Measurements from ENCODE around the gene XXYLT1. TPM values are rescaled to one million over a fixed set of nuclear protein-coding genes. Genes with fewer than 3 reads are reported as not detected.

The XXYLT1 gene
- total RNA-seq, 6 experiments from 2014 or later, result 1.7 to 6.5 (median 2.1) TPM

DNA sequence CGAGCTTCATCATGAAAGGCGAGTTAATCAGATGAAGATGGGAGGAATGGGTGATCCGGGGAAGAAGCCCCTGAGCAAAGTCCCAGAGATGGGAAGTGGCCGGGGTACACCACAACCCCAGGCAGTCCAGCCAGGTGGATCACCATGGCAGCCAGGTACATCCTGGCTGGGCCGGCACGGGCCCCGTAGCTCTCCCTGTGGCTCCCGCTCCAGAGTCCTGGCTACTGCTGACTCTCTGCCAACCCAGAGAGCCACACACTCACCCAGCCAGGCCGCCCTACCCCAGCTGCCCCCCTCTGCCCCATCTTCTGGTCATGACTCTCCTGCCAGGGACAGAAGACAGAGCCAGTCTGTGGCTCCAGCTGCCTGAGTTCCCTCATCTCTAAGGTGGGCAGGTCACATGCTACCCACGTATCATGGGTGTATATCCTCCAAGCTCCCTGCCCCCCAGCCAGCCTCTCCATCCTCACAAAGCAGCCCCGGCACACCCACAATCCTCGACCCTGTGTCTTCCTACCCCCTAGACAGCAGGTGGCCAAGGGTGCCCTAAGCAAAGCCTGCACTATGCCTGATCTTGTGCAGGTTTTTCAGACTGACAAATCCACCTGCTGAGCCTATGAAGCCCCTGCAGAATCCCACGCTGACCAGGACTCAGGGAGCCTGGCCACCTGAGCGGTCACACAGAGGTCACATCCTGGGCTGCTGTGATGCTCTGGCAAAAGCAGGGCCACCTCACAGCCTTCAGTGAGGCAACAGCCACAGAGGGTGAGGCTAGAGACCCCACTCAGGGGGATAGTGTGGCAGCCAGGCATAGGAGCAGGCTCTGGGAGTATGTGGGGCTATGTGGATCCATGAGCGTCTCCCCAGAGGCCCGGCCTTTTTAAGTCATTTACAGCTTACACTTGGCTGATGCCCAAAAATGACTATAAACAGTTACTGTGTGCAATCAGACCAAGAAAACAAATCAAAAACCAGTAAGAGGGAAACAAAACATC, 13.2 kb downstream of the XXYLT1 start:
- ATAC-seq (no peak), DNase-seq (peak in 1 of 3 donors; percentile 44)
- no peak for TF ChIP-seq POLR2A (IDR thresholded peaks at IDR 0.05)
- TF ChIP-seq, protein P1, sequence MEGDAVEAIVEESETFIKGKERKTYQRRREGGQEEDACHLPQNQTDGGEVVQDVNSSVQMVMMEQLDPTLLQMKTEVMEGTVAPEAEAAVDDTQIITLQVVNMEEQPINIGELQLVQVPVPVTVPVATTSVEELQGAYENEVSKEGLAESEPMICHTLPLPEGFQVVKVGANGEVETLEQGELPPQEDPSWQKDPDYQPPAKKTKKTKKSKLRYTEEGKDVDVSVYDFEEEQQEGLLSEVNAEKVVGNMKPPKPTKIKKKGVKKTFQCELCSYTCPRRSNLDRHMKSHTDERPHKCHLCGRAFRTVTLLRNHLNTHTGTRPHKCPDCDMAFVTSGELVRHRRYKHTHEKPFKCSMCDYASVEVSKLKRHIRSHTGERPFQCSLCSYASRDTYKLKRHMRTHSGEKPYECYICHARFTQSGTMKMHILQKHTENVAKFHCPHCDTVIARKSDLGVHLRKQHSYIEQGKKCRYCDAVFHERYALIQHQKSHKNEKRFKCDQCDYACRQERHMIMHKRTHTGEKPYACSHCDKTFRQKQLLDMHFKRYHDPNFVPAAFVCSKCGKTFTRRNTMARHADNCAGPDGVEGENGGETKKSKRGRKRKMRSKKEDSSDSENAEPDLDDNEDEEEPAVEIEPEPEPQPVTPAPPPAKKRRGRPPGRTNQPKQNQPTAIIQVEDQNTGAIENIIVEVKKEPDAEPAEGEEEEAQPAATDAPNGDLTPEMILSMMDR (IDR thresholded peaks at IDR 0.05), result no peak
- no peak overlapping the region for H3K4me3 ChIP-seq
- no peaks in the 10 kb centered on the region for H3K27me3 ChIP-seq
- 75% methylated on average over 6 of the region's 16 CpGs for WGBS (ENCODE audit: insufficient coverage, low coverage, low lambda C conversion rate, missing lambda C conversion rate)
- H3K36me3 ChIP-seq, result no peaks in the 10 kb centered on the region
- peaks cover 0 to 11% (median 4%) of the 10 kb centered on the region in 4 donors for H3K4me1 ChIP-seq
- H3K9me3 ChIP-seq, result no peaks in the 10 kb centered on the region
- intact Hi-C loops (cut with DNase I), result loop anchor here (5.0 to 10.0 kb wide), 2 partner anchors 143 to 575 kb away; no protein-coding TSS in a partner anchor
- H3K27ac ChIP-seq, result no peak overlapping the region

DNA sequence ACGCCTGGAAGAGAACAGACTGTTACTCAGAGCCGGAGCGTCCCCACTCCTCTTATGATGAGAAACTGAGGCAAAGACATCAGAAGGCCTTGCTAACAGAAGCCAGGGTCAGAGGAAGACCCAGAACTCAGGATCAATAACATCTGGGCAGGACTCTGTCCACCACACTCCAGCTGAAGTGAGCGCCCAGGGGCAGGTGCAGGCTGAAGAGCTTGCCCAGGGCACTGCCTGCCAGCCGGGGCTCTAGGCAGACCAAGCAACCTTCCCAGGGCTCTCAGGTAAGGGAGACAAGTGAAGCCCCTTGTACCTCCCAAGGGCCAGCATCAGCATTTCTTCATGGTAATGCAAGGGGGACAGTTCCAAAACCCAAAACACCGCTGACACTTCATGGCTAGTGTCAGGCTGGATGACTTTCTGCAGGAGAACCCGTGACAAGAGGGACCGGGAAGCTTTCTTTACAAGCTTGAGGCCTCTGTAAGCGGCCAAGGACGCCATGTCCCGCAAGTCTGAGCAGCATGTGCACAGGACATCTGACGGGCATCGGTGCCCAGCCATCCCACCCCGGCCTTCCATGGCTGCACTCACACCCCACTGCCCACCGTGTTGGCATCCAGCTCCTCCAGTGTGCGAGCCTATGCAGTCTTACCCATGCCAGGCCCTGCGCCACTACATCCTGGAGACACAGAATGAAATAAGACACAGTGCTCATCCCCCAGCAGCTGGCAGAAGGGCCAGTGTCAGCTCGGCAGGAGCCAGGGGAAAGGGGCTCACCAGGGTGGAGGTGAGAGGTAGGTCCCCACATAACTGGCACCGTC, 14.1 kb downstream of the XXYLT1 start:
- 82% methylated on average over 3 of the region's 19 CpGs for WGBS (ENCODE audit: insufficient coverage, low coverage, low lambda C conversion rate, missing lambda C conversion rate)
- intact Hi-C loops (cut with DNase I), result loop anchor here (5.0 to 10.0 kb wide), 2 partner anchors 142 to 575 kb away; no protein-coding TSS in a partner anchor
- Histone ChIP-seq H3K4me3 (no peak overlapping the region), H3K27ac (no peak overlapping the region), H3K27me3 (no peaks in the 10 kb centered on the region), H3K36me3 (no peaks in the 10 kb centered on the region), H3K4me1 (peaks cover 0 to 11% (median 4%) of the 10 kb centered on the region in 4 donors), H3K9me3 (no peaks in the 10 kb centered on the region)
- ATAC-seq (no peak), DNase-seq (peak in 1 of 3 donors; percentile 41)
- no peak for TF ChIP-seq POLR2A (IDR thresholded peaks at IDR 0.05)
- TF ChIP-seq, protein P1 (IDR thresholded peaks at IDR 0.05), result no peak

DNA sequence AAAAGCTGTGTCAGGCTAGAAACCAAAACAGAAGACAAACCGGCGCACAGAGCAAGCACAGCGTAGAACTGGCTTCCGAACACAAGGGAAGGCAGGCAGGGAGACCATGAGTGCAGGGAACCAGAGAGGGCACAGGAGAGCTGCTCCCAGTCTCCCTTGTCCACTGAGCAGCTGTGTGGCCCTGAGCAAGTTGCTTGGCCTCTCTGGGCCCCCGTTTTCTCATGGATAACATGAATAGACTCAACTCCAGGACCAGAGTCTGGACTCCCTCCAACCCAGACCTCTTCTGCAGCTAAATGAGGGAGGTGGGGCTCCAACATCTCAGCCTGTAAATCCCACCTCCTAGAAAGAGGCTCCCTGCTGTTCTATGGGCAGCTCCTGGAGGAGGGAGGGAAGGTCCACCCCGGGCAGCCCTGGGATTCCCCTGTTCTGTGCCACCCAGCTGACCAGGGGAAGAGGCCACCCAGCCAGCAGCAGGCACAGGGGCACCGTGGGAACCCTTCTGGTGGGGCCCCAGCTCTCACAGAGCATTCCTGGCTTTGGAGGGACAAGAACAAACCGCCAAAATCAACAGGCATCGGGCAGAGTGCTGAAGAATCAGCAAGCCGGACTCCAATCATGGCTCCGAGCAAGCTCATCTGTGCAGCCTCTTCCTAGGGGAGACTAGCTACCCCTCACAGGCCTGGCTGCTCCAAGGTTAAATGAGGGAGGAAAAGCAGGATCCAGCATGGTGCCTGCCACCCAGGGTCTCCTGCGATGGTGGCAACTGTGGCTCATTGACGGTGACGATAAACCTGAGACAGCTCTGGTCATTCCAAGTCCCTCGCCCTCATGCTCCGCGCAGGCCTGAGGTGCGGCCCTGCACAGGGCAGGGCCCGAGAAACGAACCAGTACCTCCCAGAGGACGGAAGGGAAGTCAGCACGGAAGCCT, 15.1 kb downstream of the XXYLT1 start:
- ATAC-seq (no peak), DNase-seq (peak in 1 of 3 donors; percentile 38)
- Histone ChIP-seq H3K4me1 (peaks cover 0 to 11% (median 4%) of the 10 kb centered on the region in 4 donors), H3K36me3 (no peaks in the 10 kb centered on the region), H3K9me3 (no peaks in the 10 kb centered on the region), H3K27me3 (no peaks in the 10 kb centered on the region), H3K27ac (no peak overlapping the region), H3K4me3 (no peak overlapping the region)
- no peak for TF ChIP-seq POLR2A (IDR thresholded peaks at IDR 0.05)
- TF ChIP-seq, protein P1 (IDR thresholded peaks at IDR 0.05), result no peak
- 95% methylated on average over 10 of the region's 22 CpGs for WGBS (ENCODE audit: insufficient coverage, low coverage, low lambda C conversion rate, missing lambda C conversion rate)
- intact Hi-C loops (cut with DNase I), result loop anchor here (5.0 to 10.0 kb wide), 2 partner anchors 141 to 574 kb away; no protein-coding TSS in a partner anchor

DNA sequence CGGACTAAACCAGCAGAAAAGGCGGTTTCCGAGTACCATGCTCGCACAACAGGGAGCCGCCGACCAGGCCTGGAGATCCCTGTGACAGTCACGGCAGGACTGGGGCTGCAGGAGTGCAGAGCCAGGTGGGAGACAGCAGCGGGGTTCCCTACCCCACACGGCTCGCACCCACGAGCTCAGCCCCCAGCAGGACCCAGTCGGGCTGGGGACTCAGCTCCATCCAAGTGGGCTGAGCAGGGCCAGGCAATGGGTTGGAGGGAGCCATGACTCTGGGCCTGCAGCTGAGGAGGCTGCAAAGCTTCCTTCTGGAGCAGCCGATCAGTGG, 15.8 kb downstream of the XXYLT1 start:
- Histone ChIP-seq H3K4me3 (no peak overlapping the region), H3K36me3 (no peaks in the 10 kb centered on the region), H3K9me3 (no peaks in the 10 kb centered on the region), H3K4me1 (peaks cover 0 to 8% (median 3%) of the 10 kb centered on the region in 4 donors), H3K27me3 (no peaks in the 10 kb centered on the region), H3K27ac (no peak overlapping the region)
- peak in 1 of 3 donors; percentile 35 for DNase-seq
- ATAC-seq, result no peak
- 83% methylated on average over 1 of the region's 13 CpGs for WGBS (ENCODE audit: insufficient coverage, low coverage, low lambda C conversion rate, missing lambda C conversion rate)
- intact Hi-C loops (cut with DNase I), result loop anchor here (5.0 to 10.0 kb wide), 2 partner anchors 140 to 573 kb away; no protein-coding TSS in a partner anchor
- no peak for TF ChIP-seq POLR2A (IDR thresholded peaks at IDR 0.05)
- TF ChIP-seq, protein P1 (IDR thresholded peaks at IDR 0.05), result no peak

Measured in right lobe of liver (tissue), 6 donors.